HuH-7 (cell line): ENCODE data around the gene CNNM3.

Experiments used
- DNase-seq: peaks from one replicate; pipeline ENCODE4 v3.0.0; 2011; ENCODE audit warnings: low spot score

CNNM3 gene

DNA sequence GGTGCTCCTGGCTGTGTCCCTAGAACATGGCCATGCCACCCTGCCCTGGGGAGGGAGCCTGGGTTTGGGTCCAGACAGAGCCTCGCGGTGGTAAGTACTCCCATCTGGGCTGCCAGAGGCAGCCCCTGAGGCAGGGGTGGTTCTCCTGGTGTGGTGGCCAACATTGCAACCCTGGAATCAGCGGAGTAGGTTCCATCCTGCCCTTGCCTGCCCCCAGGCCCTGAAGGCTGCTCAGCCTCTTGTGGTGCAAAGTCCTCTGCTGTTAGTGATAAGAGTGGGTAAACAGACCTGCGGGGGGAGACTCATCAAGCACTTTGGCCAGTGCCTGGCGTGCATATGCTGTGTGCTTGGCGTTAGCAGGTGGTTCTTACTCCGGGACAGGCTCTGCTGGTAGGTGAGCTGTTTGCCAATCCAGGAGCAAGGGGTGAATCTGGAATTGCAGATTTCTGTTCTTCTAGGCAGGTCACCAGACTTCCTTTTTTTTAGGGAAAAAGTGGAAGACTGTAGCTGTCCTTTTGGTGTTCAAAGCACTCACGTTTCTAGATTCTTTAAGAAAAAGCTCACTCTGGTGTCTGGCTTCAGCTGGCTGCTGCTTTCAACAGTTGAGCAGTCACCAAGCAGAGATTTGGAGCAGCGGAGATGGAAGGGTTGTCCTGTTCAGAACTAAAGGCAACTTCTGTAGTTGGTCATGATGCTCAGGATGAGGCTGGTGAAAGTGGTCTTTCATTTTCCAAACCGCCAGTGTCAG lies 3.2 kb downstream of the CNNM3 start:
- peak; percentile 97 for DNase-seq

DNA sequence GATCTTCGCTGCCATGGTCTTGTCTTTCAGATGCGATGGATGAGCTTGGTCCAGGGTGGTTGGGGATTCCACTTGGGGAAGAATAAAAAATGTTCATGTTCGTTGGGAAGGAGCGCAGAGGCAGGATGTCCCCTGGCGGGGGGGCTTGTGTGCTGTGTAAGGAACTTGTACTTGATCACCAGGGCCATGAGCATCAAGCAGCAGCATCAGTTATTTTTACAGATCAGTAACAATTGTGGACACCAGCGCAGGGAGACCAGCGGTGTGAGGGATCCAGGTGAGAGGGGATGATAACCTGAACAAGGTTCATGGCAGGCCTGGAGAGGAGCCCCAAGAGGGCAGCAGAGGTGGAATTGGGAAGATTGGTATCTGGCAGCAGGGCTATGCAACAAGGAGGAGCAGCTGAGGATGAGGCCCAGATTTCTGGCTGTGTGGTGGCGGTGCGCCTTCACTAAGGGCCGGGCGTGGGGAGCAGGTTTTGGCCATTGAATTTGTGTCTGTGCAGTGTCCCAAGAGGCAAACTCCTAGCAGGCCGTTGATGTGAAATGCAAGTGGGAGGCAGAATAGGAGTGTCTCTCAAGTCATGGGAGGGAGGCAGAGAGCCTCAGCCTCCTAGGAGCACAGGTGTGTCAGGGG lies 3.9 kb downstream of the CNNM3 start:
- DNase-seq = no peak

DNA sequence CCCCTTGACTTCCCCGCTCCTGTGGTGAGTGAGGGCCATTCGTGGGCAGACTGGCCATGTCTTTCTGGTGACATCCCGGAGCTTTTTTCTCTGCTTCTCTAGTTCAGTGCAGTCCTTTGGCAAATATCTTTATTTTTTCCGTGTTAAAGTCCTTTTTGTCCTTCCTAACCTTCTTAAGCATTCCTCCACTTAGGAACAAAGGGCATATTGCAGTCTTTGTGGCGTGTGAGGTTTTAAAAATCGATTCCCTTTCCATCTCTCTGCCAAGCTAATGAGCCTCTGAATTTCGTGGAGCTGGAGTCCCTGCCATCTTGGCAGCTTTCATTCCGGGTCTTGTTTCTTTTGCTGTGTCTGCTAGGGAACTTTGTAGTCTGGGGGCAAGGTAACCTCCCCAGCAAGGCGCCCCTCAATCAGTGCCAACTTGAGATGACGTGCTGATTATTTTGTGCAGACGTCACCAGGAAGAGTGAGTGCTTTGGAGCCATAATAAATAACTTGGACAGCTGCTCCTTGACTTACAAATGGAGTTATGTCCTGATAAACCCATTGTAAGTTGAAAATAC lies 5.1 kb downstream of the CNNM3 start:
- DNase-seq = no peak

DNA sequence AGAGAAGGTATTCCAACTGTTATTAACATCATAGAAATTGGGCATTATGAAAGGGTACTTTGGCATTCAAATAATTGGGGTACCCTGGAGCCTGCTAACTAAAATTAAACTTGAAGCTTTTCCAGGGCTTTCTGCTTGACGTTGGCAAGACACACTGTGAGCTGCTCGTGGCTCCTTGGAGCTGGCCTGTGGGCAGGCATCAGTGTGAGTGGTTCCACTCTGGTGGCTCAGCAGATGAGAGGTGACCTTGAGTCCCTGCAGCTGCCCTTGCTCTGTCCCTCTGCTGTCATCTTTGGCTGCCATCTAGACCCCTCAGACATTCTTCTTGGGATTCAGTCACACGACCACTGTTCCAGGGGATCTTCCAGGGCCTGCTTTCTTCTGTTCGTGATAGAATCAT lies 6.7 kb downstream of the CNNM3 start:
- DNase-seq = no peak

DNA sequence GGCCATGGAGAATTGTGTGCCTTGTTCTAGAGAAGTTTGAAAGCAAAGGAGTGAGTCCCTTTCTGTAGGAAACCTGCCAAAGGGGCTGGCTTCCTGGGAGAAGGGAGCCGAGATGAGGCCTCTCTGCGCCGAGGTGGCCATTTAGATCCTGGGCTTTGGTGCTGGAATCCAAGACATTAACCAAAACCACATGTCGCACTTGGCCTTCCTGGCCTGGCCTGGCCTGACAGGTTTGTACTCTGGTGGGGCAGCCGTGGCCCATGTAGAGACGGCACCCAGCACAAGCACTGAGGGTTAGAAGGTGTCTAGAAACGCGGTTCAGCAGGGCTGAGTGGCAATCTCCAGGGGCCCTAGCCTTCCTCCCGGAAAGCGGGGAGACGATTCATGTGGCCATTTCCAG lies 7.1 kb downstream of the CNNM3 start:
- DNase-seq = no peak

DNA sequence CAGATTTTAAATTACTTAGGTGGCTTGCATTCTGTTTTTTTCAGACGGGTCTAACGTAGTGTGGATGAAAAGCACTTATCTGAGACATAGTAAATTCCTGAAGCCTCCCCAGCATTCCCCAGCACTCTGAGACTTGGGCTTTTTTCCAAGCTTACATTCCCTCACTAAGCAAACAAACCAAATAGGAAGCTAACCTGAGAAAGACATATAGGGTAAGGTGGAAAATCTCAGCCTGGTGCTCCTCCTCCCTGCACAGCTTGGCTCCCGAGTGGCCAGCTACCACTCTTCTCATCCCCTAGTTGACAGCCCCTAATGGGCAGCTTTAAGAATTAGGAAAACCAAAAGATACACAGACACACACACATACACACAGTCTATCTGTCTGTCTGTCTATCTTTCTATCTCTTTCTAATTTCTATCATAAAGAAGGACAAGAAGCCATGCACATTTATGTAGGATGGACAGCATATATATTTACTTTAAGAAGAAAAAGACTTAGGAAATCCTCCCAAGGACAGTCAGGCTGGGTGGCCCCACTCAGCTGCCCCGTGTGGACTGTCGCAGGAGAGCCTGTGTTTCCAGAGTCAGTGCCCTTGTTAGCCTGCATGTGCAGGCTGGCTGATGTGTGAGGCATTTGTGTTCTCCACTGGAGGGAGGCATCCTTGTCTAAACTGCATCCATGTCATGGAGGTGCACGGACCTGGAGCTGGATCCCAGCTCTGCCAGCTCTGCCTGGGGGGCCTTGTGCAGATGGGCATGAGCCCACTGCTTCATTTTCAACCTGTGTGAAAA lies 8.2 kb downstream of the CNNM3 start:
- DNase-seq = peak; percentile 63

DNA sequence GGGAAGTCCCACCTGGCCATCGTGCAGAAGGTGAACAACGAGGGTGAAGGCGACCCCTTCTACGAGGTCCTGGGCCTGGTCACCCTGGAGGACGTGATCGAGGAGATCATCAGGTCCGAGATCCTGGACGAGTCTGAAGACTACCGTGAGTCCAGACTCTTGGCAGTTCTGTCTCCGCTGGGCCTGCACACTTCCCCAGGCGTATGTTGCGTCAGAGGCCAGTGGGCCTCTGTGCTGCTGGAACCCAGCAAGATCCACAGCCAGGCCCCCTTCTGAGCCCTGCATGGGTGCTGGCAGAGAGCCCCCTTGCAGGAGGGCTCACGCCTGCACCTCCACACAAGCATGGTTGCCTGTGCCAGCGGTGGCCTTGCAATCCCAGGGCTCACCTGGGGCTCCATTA lies 9.0 kb downstream of the CNNM3 start:
- DNase-seq = no peak

DNA sequence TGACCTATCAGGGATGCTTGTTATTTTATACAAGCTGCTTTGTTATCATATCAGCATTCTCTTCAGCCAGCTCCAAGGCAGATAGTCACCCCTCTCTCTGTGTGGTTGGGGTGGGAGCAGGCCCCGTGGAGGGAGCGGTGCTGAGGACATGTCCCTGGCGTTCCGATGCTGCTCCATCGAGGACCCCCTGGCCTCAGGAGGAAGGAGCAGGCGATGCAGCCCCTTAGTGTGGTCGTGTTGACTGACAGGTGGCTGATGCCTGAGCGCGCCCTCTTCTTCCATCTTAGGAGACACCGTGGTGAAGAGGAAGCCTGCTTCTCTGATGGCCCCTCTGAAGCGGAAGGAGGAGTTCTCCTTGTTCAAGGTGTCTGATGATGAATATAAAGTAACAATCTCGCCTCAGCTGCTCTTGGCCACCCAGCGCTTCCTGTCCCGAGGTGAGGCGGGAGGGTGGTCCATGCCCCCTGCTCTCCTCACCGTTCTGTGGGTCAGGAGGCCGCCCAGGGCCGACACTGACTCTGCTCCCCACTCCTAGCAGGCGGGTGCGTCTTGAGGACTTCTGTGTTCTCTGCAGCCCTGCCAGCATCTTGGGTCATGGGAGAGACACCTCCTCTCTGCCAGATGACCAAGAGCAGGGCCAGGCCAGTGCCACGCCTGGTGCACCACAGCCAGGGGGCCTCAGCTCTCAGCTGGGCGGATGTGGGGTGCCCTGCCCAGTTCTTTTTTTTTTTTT lies 10.6 kb downstream of the CNNM3 start:
- DNase-seq = no peak

DNA sequence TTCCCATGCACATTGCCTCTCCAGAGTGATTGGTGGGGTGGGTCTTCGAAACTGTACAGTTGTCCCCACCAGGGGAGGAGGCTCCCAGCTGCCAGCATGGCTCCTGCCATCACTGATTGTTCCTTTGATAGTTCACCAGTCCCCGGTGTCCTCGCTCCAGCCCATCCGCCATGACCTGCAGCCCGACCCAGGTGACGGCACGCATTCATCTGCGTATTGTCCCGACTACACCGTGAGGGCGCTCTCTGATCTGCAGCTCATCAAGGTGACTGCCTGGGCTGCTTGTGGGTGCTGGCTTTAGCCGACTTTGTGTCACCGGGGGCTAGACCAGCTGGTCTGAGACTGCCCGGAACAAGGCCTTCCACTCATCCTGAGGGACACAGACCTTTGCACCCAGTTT lies 12.4 kb downstream of the CNNM3 start:
- no peak for DNase-seq

DNA sequence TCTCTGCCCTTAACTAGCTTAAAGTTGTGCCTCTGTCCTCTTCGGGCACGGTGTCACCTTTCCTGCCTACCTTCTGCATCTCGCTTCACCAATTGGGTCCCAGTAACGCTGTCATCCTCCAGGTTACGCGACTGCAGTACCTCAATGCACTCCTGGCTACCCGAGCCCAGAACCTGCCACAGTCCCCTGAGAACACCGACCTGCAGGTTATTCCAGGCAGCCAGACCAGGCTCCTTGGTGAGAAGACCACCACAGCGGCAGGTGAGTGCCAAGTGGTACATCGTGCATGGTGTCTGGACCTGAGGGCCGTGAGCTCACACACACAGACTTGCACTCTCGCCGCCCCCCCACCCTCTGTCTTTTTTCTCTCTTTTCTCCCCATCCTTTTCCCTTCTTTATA lies 12.8 kb downstream of the CNNM3 start:
- no peak for DNase-seq

DNA sequence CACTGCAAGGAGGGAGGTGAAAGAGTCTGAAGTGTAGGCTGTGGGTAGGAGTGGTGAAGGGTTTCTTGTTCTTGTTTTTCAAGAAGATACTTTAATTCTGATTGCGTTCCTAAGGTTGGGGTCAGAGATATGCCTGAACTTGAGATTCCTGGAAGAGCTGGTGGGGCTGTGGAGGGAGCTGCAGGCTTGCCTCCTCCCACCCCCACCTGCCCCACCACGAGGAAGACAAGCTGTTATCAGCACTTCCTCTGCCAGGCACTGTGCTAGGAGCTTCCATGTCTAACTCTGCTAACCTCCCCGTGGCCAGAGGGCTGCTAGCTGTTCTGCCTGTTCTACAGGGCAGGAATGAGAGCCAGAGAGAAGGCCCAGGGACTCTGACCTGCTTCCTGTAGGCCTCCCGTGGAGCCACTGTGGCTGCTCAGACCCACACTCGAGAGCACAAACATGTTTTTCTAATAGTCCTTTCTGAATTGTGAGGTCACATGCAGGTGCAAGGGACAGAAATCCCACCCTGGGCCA lies 14.0 kb downstream of the CNNM3 start:
- DNase-seq = no peak

DNA sequence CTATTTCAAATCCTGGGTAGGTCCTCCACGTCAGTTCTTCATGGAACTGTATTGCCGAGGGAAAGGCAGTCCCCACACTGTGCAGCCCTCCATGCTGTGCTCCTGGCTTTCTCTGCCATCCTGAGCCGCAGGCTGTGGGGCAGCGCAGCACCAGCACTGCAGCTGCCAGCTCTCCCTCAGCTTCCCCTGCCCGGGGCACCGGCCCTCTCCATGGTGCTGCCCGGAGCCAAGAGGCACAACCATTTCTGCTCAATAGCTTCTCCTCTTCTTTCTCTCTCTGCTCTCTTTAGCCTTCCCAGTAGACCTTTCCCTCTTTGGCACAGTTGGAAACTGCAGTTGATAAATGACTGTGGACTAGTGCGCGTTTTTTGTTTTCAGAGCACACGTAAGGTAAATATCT lies 15.6 kb downstream of the CNNM3 start:
- DNase-seq = no peak

DNA sequence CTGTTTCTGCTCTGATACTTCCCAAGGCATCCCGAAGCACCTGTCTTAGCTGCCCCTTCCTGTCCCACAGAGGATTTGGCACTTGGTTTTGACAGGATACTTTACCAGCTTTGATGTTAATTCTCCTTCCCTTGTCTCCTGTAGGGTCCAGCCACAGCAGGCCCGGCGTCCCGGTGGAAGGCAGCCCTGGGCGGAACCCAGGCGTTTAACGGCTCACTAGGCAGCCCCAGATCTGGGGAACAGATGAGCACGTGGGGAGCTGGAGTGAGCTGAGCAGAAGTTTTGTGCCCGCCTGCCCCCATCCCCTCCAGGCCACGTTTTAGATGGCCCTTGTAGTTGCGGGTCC lies 16.3 kb downstream of the CNNM3 start:
- no peak for DNase-seq

DNA sequence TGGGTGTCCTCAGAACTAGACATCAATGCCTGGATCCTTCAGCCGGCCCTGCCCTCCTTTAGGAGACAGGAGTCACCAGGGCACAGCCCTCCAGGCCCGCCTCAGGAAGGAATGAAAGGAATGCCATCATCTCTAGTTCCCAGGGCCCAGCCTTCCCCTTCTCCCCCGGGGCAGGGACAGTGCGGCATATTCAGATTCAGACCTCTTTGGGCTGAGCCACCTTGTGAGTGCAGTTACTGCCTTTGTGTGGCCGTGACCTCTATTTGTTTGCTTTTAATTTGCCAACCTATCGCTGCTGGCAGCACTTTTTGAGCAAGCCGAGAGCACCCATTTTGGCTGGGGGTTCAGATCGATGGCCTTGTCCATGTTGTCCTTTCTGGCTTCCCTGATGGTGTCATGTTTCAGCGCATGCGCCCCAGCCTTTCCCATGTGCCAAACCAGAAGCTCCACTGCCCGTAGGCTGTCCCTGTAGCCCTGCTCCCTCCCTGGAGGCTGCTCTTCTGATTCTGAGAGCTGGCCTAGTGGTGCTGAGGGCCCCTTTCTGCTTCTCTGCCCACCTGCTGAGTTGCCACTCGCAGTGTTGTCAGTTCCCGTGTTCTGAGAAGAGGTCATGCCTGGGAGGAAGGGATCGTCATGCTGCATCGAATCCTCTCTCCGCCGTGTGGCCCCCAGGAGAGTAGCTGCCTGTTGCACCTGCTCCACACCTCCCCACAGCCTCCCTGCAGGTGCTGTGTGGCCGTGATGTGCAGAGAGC lies 16.9 kb downstream of the CNNM3 start:
- DNase-seq = peak; percentile 46

DNA sequence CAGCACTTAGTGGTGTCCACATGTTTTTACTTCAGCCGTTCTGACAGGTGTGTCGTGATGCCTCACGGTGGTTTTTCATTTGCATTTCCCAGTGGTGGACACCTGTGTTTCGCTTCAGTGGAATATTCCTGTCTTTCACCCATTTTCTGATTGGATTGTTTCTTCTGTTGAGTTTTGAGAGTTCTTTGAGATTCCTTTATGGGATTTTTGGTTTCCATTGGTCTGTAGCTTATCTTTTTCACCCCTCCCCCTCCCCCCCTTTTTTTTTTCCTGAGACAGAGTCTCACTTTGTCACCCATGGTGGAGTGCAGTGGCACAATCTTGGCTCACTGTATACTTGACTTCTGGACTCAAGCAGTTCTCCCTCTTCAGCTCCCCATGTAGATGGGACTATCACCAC lies 19.8 kb downstream of the CNNM3 start:
- DNase-seq = no peak

DNA sequence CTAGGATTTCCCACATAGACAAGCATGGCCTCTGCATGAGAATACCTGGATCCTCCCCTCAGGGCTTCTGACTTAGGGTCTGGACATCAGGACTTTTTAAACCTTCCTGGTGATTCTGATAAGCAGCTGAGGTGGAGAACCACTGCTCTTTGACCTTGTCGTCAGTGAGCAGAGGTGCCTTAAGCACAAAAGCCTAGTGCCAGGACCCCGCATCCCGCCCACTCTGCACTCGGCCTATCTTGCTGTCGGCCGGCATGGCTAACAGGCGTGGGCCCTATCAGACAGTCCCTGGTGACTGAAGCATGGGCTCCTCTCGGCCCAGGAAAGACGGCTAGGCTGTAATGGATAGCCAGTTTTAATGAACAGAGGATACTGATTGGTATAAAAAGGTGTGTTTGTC lies 21.5 kb downstream of the CNNM3 start:
- no peak for DNase-seq

DNA sequence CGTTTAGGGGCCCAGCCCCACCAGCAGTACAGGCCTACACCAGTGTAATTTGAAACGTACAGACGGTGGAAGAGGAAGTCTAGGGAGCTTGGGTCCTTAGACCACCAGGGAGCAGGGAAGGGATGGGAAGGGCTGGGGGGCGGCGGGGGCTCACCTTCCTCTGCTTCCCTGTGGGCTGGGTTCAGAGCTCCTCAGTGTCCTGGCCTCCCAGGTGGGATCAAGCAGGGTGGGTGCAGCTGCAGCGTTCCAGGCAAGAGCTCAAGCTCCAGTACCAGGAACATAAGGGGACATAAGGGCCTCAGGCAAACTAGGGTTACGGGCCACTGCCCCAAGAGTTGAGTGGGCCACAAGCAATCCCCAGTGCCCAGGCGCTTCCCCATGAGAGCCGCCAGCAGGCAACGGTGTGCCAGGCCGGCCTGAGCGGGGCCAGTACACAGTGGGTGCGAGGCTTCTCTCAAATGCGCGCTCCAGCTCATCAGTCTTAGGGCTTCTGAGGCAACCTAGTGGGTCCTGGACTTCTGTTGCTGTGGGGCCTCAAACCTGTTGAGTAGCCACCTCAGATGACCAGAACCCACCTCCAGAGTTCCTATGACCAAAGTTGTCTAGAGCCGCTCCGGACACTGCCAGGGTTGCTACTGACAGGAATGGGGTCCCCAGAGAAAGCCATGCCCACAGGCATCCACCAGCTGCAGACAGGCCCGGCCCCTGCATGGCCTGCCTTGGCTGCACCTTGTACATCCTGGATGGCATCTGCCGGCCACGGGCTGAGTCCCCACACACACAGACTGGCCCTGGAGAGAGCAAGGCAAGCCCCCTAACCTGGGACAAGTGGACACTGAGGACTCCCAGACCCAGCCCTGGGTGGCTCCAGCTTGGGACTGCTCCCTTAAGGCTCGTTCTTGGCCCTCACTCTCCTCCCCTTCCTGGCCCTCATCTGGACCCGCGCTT lies 22.6 kb downstream of the CNNM3 start:
- DNase-seq = no peak

DNA sequence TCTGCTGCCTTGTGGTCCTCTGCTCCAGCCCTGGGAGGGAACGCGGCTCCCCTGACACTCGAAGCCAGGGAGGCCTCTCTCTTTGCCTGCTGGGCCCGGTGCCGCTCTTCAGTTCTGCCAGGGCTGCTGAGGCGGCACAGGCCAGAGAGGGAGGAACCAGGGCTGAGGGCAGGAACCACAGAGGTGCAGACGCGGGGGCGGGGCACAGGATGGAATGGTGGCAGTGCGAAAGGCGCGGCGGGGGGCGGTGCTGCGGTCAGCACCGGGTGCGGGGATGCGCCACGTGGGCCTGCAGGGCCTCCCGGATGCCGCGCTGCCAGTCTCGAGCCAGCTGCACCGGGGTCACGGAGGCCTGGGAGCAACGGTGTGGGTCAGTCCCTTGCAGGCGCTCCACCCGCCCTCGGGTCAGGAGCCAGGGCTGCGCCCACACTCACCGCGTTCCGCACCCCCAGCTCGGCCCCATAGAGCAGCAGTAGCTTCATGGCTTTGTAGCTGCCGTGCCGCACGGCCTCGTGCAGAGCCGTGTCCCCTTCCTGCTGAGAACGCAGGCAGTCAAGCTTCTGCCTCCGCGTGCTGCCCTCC lies 23.3 kb downstream of the CNNM3 start:
- no peak for DNase-seq
